ENCODE measurements around the gene DDX60. TPM values are rescaled to one million over a fixed set of nuclear protein-coding genes. Genes with fewer than 3 reads are reported as not detected.

The DDX60 gene
- total RNA-seq, 1 experiment from 2014 or later: 3.3 TPM

- TF ChIP-seq CTCF (conservative IDR thresholded peaks at IDR 0.05; ENCODE audit: low read depth, low read length) (no peak), EZH2 (IDR thresholded peaks at IDR 0.05; ENCODE audit: borderline replicate concordance, low read depth, low read length, poor library complexity, severe bottlenecking) (no peak)
- DNase-seq (ENCODE audit: low spot score): peak; percentile 12
- H3K4me1 ChIP-seq (ENCODE audit: insufficient read depth, low read length, poor library complexity, severe bottlenecking): no peaks in the 10 kb centered on the region
- ChIA-PET POLR2A (ENCODE audit: low non-redundant PET) (no interaction called here), CTCF (no interaction called here)
- intact Hi-C loops (cut with micrococcal nuclease; ENCODE audit: unreplicated experiment): no loop called here
- no peaks in the 10 kb centered on the region for H3K27me3 ChIP-seq (replicated peaks; ENCODE audit: insufficient read depth, low read depth, low read length, poor library complexity)
- BruUV-seq (replicated peaks): no TSS peak
- no peak overlapping the region for H3K4me3 ChIP-seq (ENCODE audit: low read depth, low read length, poor library complexity, severe bottlenecking)
- H3K27ac ChIP-seq (ENCODE audit: low read depth, low read length, poor library complexity, severe bottlenecking): no peak overlapping the region
- H3K36me3 ChIP-seq (ENCODE audit: insufficient read depth, low read length, poor library complexity, severe bottlenecking): no peaks in the 10 kb centered on the region
- H3K9me3 ChIP-seq (ENCODE audit: low read depth, low read length, poor library complexity, severe bottlenecking): no peaks in the 10 kb centered on the region
These were observed 8.8 kb downstream of the DDX60 start for GRCh38 chr4:168309781-168310180.

GRCh38 chr4:168308912-168309311 is 9.6 kb downstream of the DDX60 start:
- Histone ChIP-seq H3K4me3 (ENCODE audit: low read depth, low read length, poor library complexity, severe bottlenecking) (no peak overlapping the region), H3K27ac (ENCODE audit: low read depth, low read length, poor library complexity, severe bottlenecking) (no peak overlapping the region), H3K27me3 (replicated peaks; ENCODE audit: insufficient read depth, low read depth, low read length, poor library complexity) (no peaks in the 10 kb centered on the region), H3K9me3 (ENCODE audit: low read depth, low read length, poor library complexity, severe bottlenecking) (no peaks in the 10 kb centered on the region), H3K36me3 (ENCODE audit: insufficient read depth, low read length, poor library complexity, severe bottlenecking) (no peaks in the 10 kb centered on the region), H3K4me1 (ENCODE audit: insufficient read depth, low read length, poor library complexity, severe bottlenecking) (no peaks in the 10 kb centered on the region)
- no TSS peak for BruUV-seq (replicated peaks)
- intact Hi-C loops (cut with micrococcal nuclease; ENCODE audit: unreplicated experiment): no loop called here
- ChIA-PET POLR2A (ENCODE audit: low non-redundant PET) (no interaction called here), CTCF (no interaction called here)
- DNase-seq (ENCODE audit: low spot score): no peak
- no peak for TF ChIP-seq CTCF (conservative IDR thresholded peaks at IDR 0.05; ENCODE audit: low read depth, low read length)
- TF ChIP-seq EZH2 (IDR thresholded peaks at IDR 0.05; ENCODE audit: borderline replicate concordance, low read depth, low read length, poor library complexity, severe bottlenecking): no peak

- Histone ChIP-seq H3K4me3 (ENCODE audit: low read depth, low read length, poor library complexity, severe bottlenecking) (no peak overlapping the region), H3K27me3 (replicated peaks; ENCODE audit: insufficient read depth, low read depth, low read length, poor library complexity) (no peaks in the 10 kb centered on the region), H3K9me3 (ENCODE audit: low read depth, low read length, poor library complexity, severe bottlenecking) (no peaks in the 10 kb centered on the region), H3K36me3 (ENCODE audit: insufficient read depth, low read length, poor library complexity, severe bottlenecking) (no peaks in the 10 kb centered on the region), H3K4me1 (ENCODE audit: insufficient read depth, low read length, poor library complexity, severe bottlenecking) (no peaks in the 10 kb centered on the region), H3K27ac (ENCODE audit: low read depth, low read length, poor library complexity, severe bottlenecking) (no peak overlapping the region)
- intact Hi-C loops (cut with micrococcal nuclease; ENCODE audit: unreplicated experiment): no loop called here
- no TSS peak for BruUV-seq (replicated peaks)
- CTCF ChIA-PET: no interaction called here
- POLR2A ChIA-PET (ENCODE audit: low non-redundant PET): no interaction called here
- no peak for TF ChIP-seq CTCF (conservative IDR thresholded peaks at IDR 0.05; ENCODE audit: low read depth, low read length)
- TF ChIP-seq EZH2 (IDR thresholded peaks at IDR 0.05; ENCODE audit: borderline replicate concordance, low read depth, low read length, poor library complexity, severe bottlenecking): no peak
- DNase-seq (ENCODE audit: low spot score): no peak
These were observed 12.1 kb downstream of the DDX60 start for GRCh38 chr4:168306476-168306875.

All from A673 (cell line).